Measurements from ENCODE around the gene CUEDC2. TPM values are rescaled to one million over a fixed set of nuclear protein-coding genes. Genes with fewer than 3 reads are reported as not detected.

Gene CUEDC2
- total RNA-seq, 4 donors from 2014 or later = 5.2 to 35.2 (median 33.5) TPM

GRCh38 chr10:102436312-102436711 lies 3.9 kb upstream of the CUEDC2 start:
- WGBS, 2 donors (ENCODE audit: low coverage in 1 of 2) = 76% methylated on average over 6 of the region's 6 CpGs; no CpG with 5 or more reads in 1 of the 2 donors
- no peak overlapping the region for H3K27ac ChIP-seq
- DNase-seq = no peak
- H3K27me3 ChIP-seq = peaks cover 23% of the 10 kb centered on the region
- TF ChIP-seq POLR2A (IDR thresholded peaks at IDR 0.05) = no peak
- TF ChIP-seq POLR2AphosphoS5 (IDR thresholded peaks at IDR 0.05) = no peak
- TF ChIP-seq CTCF (IDR thresholded peaks at IDR 0.05) = no peak
- TF ChIP-seq EP300 (IDR thresholded peaks at IDR 0.05; ENCODE audit: low read depth) = no peak
- no peaks in the 10 kb centered on the region for H3K9me3 ChIP-seq
- H3K4me1 ChIP-seq = peaks cover 6 to 36% (median 13%) of the 10 kb centered on the region in 4 donors
- in situ Hi-C loops (cut with MboI; ENCODE audit: low pct_ligation_motif_present in 1 of 4, low pct_unique_long_range_greater_than_20kb in 1 of 4, low sequenced_read_pairs in 3 of 4) = no loop called here
- H3K4me3 ChIP-seq = peak overlapping the region in 1 of 4 donors; percentile 28
- intact Hi-C loops (cut with DNase I; ENCODE audit: low total_unique reads) = no loop called here
- H3K36me3 ChIP-seq = no peaks in the 10 kb centered on the region

- H3K27ac ChIP-seq = peak overlapping the region; percentile 31 to 51 (median 42)
- intact Hi-C loops (cut with DNase I; ENCODE audit: low total_unique reads) (no loop called here), in situ Hi-C loops (cut with MboI; ENCODE audit: low pct_ligation_motif_present in 1 of 4, low pct_unique_long_range_greater_than_20kb in 1 of 4, low sequenced_read_pairs in 3 of 4) (no loop called here)
- peaks cover 23% of the 10 kb centered on the region for H3K27me3 ChIP-seq
- H3K4me1 ChIP-seq = peaks cover 7 to 37% (median 14%) of the 10 kb centered on the region in 4 donors
- WGBS, 2 donors (ENCODE audit: low coverage in 1 of 2) = 20% methylated on average over 3 to 12 of the region's 14 CpGs
- H3K9me3 ChIP-seq = no peaks in the 10 kb centered on the region
- no peak for DNase-seq
- H3K36me3 ChIP-seq = no peaks in the 10 kb centered on the region
- TF ChIP-seq CTCF (IDR thresholded peaks at IDR 0.05) (no peak), EP300 (IDR thresholded peaks at IDR 0.05; ENCODE audit: low read depth) (no peak), POLR2AphosphoS5 (IDR thresholded peaks at IDR 0.05) (no peak), POLR2A (IDR thresholded peaks at IDR 0.05) (no peak)
- peak overlapping the region in 2 of 4 donors; percentile 9 to 28 for H3K4me3 ChIP-seq
Observed at GRCh38 chr10:102435529-102436233, 3.3 kb upstream of the CUEDC2 start.

GRCh38 chr10:102435133-102435497 lies 2.7 kb upstream of the CUEDC2 start:
- Histone ChIP-seq H3K4me3 (peak overlapping the region in 2 of 4 donors; percentile 9 to 28), H3K9me3 (no peaks in the 10 kb centered on the region), H3K36me3 (no peaks in the 10 kb centered on the region), H3K27me3 (peaks cover 23% of the 10 kb centered on the region), H3K4me1 (peaks cover 7 to 37% (median 14%) of the 10 kb centered on the region in 4 donors), H3K27ac (peak overlapping the region; percentile 31 to 51 (median 42))
- in situ Hi-C loops (cut with MboI; ENCODE audit: low pct_ligation_motif_present in 1 of 4, low pct_unique_long_range_greater_than_20kb in 1 of 4, low sequenced_read_pairs in 3 of 4) = no loop called here
- TF ChIP-seq POLR2AphosphoS5 (IDR thresholded peaks at IDR 0.05) = no peak
- TF ChIP-seq EP300 (IDR thresholded peaks at IDR 0.05; ENCODE audit: low read depth) = no peak
- no peak for TF ChIP-seq POLR2A (IDR thresholded peaks at IDR 0.05)
- TF ChIP-seq CTCF (IDR thresholded peaks at IDR 0.05) = no peak
- WGBS, 2 donors (ENCODE audit: low coverage in 1 of 2) = 40 to 71% methylated on average over 1 to 5 of the region's 5 CpGs
- DNase-seq = no peak
- intact Hi-C loops (cut with DNase I; ENCODE audit: low total_unique reads) = no loop called here

GRCh38 chr10:102434394-102435132 lies 2.2 kb upstream of the CUEDC2 start:
- Histone ChIP-seq H3K27ac (peak overlapping the region; percentile 31 to 51 (median 42)), H3K4me1 (peaks cover 7 to 37% (median 14%) of the 10 kb centered on the region in 4 donors), H3K9me3 (no peaks in the 10 kb centered on the region), H3K36me3 (no peaks in the 10 kb centered on the region), H3K27me3 (peaks cover 23% of the 10 kb centered on the region), H3K4me3 (no peak overlapping the region)
- WGBS, 2 donors (ENCODE audit: low coverage in 1 of 2) = 29% methylated on average over 9 of the region's 9 CpGs; no CpG with 5 or more reads in 1 of the 2 donors
- TF ChIP-seq POLR2AphosphoS5 (IDR thresholded peaks at IDR 0.05) (no peak), CTCF (IDR thresholded peaks at IDR 0.05) (no peak), EP300 (IDR thresholded peaks at IDR 0.05; ENCODE audit: low read depth) (no peak), POLR2A (IDR thresholded peaks at IDR 0.05) (no peak)
- no peak for DNase-seq
- intact Hi-C loops (cut with DNase I; ENCODE audit: low total_unique reads) (no loop called here), in situ Hi-C loops (cut with MboI; ENCODE audit: low pct_ligation_motif_present in 1 of 4, low pct_unique_long_range_greater_than_20kb in 1 of 4, low sequenced_read_pairs in 3 of 4) (no loop called here)

Data from transverse colon (tissue), 4 donors.